Lower leg skin (tissue), 3 donors: Measurements from ENCODE around the gene CAP2.

Source experiments
- POLR2A ChIP-seq, 2 donors: fragments of 450-650 bp; IDR thresholded peaks; one replicate each; pipeline ENCODE4 v1.6.1; 2016 to 2017; ENCODE audit warnings: antibody characterized with exemption in 2 of 2, mild to moderate bottlenecking in 1 of 2, moderate library complexity in 1 of 2
- TF ChIP-seq, protein P1 (sequence below), 3 donors: fragments of 450-650 bp; IDR thresholded peaks; one replicate each; pipeline ENCODE4 v1.5.1; 2016; ENCODE audit warnings: antibody characterized with exemption in 3 of 3, mild to moderate bottlenecking in 3 of 3, moderate library complexity in 2 of 3

DNA sequence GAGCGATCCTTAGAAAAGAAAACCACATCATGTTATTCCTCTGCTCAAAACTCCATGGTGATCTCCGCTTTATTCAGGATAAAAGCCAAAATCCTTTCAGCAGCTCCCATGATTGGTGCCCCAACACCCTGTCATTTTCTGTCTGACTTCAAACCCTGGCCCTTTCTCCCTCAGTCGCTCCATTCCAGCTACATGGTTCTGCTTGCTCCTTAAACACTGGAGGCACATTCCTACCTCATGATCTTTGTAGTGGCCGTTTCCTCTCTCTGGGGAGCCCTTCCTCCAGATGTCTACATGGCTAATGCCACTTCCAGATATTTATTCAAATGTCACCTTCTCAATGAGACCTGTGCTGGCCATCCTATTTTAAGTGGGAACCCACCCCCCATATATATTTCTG lies 100.8 kb downstream of the CAP2 start:
- TF ChIP-seq, protein P1, sequence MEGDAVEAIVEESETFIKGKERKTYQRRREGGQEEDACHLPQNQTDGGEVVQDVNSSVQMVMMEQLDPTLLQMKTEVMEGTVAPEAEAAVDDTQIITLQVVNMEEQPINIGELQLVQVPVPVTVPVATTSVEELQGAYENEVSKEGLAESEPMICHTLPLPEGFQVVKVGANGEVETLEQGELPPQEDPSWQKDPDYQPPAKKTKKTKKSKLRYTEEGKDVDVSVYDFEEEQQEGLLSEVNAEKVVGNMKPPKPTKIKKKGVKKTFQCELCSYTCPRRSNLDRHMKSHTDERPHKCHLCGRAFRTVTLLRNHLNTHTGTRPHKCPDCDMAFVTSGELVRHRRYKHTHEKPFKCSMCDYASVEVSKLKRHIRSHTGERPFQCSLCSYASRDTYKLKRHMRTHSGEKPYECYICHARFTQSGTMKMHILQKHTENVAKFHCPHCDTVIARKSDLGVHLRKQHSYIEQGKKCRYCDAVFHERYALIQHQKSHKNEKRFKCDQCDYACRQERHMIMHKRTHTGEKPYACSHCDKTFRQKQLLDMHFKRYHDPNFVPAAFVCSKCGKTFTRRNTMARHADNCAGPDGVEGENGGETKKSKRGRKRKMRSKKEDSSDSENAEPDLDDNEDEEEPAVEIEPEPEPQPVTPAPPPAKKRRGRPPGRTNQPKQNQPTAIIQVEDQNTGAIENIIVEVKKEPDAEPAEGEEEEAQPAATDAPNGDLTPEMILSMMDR (IDR thresholded peaks at IDR 0.05) = no peak
- no peak for TF ChIP-seq POLR2A (IDR thresholded peaks at IDR 0.05)
